GM18873 (cell line): ENCODE data around the gene NFATC2.
A peak's percentile ranks its signal among the peaks of the same experiment; 100 is the strongest.
"Not testable (repeated sequence)": the region's sequence is repeated elsewhere in the genome, so short reads cannot be mapped to it uniquely, and the experiment has no call there.

Experiments
- ATAC-seq: cut with Tn5 transposase; IDR thresholded peaks from one replicate; pipeline ENCODE4 v1.9.1; 2021; ENCODE audit warnings: mild to moderate bottlenecking, moderate library complexity, moderate number of reproducible peaks; ENCODE audit not compliant: unreplicated experiment, low FRiP score

NFATC2 gene

GRCh38 chr20:51482836-51483473 lies 59.6 kb downstream of the NFATC2 start:
- no peak for ATAC-seq

GRCh38 chr20:51481341-51481914 lies 61.1 kb downstream of the NFATC2 start:
- no peak for ATAC-seq

- ATAC-seq = peak; percentile 81
Measured at GRCh38 chr20:51480507-51481270, 61.8 kb downstream of the NFATC2 start.

GRCh38 chr20:51476106-51476505 lies 66.4 kb downstream of the NFATC2 start:
- not testable (repeated sequence) for ATAC-seq

GRCh38 chr20:51473771-51474170 lies 68.7 kb downstream of the NFATC2 start:
- ATAC-seq = no peak

GRCh38 chr20:51473256-51473655 lies 69.3 kb downstream of the NFATC2 start:
- no peak for ATAC-seq

GRCh38 chr20:51470907-51471411 lies 71.6 kb downstream of the NFATC2 start:
- ATAC-seq = no peak

GRCh38 chr20:51470499-51470820 lies 72.1 kb downstream of the NFATC2 start:
- ATAC-seq = no peak

- no peak for ATAC-seq
Measured at GRCh38 chr20:51469578-51470498, 72.7 kb downstream of the NFATC2 start.

- no peak for ATAC-seq
Measured at GRCh38 chr20:51469046-51469445, 73.5 kb downstream of the NFATC2 start.

- ATAC-seq = no peak
Measured at GRCh38 chr20:51468636-51469035, 73.9 kb downstream of the NFATC2 start.

GRCh38 chr20:51467956-51468626 lies 74.4 kb downstream of the NFATC2 start:
- no peak for ATAC-seq

GRCh38 chr20:51463998-51464397 lies 78.5 kb downstream of the NFATC2 start:
- no peak for ATAC-seq

GRCh38 chr20:51463560-51463959 lies 79.0 kb downstream of the NFATC2 start:
- no peak for ATAC-seq

GRCh38 chr20:51462566-51463276 lies 79.8 kb downstream of the NFATC2 start:
- no peak for ATAC-seq

- ATAC-seq = not testable (repeated sequence)
Measured at GRCh38 chr20:51461846-51462245, 80.7 kb downstream of the NFATC2 start.

GRCh38 chr20:51461306-51461705 lies 81.2 kb downstream of the NFATC2 start:
- ATAC-seq = no peak

- ATAC-seq = peak; percentile 92
Measured at GRCh38 chr20:51460569-51461265, 81.8 kb downstream of the NFATC2 start.

- ATAC-seq = no peak
Measured at GRCh38 chr20:51460163-51460562, 82.4 kb downstream of the NFATC2 start.
